ENCODE data around the gene USP24.

DNA sequence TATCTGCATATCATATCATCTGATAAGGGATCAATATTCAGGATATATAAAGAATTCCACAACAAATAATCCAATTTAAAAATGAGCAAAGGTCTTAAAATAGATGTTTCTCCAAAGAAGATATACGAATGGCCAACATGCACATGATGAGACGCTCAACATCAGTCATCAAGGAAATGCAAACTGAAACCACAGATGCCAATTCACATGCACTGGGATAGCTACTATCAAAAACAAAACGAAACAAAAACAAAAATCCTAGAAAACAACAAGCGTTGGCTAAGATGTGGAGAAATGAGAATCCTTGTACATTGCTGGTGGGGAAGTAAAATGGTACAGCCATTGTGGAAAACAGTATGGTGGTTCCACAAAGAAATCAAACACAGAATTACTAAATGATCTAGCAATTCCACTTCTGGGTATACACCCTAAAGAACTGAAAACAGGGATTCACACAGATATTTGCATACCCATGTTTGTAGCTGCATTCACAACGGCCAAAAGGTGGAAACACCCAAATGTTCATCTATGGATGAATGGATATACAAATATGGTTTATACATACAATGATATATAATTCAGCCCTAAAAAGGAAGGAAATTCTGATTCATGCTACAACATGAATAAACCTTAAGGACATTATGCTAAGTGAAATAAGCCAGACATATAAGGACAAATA, 96.4 kb downstream of the USP24 start:
- TF ChIP-seq POLR2A (IDR thresholded peaks at IDR 0.05) = no peak
- TF ChIP-seq, protein P1, sequence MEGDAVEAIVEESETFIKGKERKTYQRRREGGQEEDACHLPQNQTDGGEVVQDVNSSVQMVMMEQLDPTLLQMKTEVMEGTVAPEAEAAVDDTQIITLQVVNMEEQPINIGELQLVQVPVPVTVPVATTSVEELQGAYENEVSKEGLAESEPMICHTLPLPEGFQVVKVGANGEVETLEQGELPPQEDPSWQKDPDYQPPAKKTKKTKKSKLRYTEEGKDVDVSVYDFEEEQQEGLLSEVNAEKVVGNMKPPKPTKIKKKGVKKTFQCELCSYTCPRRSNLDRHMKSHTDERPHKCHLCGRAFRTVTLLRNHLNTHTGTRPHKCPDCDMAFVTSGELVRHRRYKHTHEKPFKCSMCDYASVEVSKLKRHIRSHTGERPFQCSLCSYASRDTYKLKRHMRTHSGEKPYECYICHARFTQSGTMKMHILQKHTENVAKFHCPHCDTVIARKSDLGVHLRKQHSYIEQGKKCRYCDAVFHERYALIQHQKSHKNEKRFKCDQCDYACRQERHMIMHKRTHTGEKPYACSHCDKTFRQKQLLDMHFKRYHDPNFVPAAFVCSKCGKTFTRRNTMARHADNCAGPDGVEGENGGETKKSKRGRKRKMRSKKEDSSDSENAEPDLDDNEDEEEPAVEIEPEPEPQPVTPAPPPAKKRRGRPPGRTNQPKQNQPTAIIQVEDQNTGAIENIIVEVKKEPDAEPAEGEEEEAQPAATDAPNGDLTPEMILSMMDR (IDR thresholded peaks at IDR 0.05) = no peak

All from uterus (tissue), 2 donors.